HG03439 (cell line): ENCODE measurements around the gene STK26.
A peak's percentile ranks its signal among the peaks of the same experiment; 100 is the strongest.
"Not testable (repeated sequence)": the region's sequence is repeated elsewhere in the genome, so short reads cannot be mapped to it uniquely, and the experiment has no call there.

Experiments
- ATAC-seq: cut with Tn5 transposase; IDR thresholded peaks from one replicate; pipeline ENCODE4 v1.9.1; 2021; ENCODE audit warnings: mild to moderate bottlenecking, moderate library complexity; ENCODE audit not compliant: unreplicated experiment

The STK26 gene

DNA sequence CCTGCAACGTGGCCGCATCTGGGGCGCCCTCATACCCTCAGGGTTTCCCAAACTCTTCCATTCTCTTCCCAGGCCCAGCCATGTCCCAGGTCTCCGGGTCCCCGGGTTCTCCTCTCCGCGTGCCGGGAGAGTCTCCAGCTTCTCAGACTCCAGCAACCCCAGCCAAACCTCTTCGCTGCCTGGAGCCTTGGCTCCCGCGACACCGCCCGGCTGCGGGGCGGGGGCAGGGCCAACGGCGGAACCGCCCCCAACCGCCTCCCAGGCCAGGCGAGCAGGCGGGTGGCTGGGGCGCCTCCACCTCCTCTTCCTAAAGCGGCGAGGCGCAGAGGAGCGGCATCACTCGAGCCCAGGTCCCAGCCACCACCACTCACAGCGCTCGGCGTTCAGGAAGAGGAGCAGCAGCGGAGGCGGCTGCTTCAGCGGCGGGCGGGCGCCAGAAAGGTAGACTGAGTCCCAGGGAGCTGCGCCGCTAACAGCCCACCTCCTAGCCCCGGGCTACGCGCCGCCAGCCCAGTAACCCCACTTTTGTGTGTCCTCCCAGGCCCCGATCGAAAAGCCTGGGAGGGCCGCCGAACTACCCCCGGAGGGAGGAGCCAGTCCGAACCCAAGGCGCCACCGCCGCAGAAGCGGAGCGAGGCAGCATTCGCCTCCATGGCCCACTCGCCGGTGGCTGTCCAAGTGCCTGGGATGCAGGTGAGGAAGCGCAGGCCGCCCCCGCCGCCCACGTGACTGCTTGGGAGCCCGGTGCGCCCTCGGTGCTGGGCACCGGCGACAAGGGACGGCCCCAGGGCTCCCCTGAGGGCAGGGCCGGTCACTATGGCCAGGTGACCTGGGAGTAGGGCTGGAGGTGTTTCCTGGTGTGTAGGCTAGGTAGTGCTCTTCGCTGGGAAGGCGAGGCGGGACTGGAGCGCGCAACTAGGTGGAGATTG lies at the start of gene STK26:
STK26 (plus strand) TSS at position 336 of the 929 bp plus-strand sequence; CDS start at position 652, 316 bp downstream.
- ATAC-seq, result peak; percentile 83

DNA sequence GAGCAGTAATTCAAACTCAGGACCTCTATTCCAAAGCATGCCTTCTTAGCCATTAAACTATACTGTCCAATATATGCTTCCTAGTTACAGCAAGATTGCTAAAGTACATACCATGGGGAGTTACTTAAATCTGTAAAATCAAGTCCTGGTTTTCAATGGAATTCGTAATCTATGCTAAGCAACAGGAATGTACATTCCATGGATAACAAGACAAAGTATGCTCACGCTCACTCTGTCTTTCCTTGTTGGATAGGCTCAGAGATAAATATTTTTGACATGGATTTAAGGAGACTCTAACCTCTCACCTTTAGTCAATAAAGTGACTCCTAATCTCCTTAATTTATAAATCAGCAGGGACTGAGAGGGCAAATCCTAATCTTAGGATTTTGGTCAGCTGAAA lies 47.3 kb upstream of the STK26 start:
- ATAC-seq, result no peak

DNA sequence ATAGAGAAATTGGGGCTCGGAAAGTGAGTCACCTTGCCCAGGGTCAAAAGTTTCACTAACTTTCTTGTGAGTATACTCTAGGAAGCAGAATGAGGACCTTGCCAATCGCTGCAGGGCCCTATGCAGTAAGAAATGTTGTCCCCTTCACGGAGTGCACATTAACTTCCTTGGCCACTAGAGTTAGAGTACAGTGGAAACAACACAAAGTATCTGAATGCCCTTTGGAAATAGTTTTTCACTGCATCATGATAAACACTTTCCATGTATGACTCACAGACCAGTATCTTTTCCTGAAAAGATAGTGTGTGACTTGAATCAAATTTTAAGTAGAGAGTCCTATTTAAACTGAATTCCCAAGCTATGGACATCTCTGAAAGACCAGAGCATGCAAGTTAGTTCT lies 45.5 kb upstream of the STK26 start:
- ATAC-seq, result no peak

DNA sequence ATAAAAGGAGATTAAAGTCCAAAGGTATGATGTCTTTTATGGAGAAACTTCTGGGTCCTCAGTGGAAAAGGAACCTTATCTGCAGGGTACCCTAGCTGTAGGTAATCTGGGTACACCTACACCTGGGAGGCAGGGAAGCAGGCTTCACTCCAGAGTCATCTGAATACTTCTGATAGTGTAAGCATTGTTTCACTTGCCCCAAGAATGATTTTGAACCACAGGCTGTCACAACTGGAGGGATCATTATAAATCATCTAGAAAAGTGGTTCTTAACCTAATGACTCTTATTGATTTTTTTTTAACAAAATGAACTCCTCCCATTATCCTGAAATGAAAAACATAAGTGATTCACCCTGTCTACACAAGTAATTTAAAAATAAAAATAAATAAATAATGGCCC lies 44.0 kb upstream of the STK26 start:
- no peak for ATAC-seq

DNA sequence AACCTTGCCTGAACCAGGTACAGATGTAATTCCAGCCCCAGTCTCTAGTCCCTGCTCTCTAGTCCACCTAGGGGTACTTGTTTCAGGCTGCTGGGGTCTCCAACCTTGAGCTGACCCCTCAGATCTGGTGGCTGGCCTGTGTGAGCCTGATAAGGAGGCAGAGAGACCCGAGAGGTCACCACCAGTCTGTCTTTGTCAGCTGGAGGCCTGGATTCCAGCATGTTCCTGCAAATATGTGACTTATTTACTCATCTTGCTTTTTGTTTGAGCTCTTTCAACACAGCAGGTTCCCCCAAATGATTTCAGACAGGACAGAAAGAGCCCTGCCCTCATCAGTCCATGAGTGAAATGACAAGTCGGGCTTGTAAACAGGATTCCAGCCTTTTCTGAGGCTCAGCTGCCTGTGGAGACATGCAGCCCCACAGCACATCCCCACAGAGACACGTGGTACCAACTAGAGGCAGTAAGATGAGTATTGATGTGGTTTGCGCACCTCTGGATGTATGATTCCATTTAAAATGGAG lies 37.5 kb upstream of the STK26 start:
- no peak for ATAC-seq

DNA sequence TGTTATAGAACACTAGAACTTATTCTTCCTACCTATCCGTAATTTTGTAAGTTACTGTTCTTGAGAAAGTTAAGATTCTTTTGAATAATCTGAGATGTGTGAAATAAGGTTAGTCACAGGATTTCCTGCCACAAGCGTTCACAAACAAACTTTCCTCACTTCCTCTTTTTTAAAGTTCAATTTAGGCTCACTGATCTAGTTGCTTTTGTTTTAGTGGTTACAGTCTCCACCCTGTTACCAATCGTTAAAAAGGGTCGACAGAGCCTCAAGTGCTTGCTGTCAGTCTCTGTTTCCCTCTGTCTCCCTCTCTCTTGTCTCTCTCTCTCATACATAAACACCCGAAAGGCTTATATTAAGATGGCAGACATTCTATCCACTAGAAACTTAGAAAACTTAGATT lies 35.9 kb upstream of the STK26 start:
- ATAC-seq, result peak; percentile 99

DNA sequence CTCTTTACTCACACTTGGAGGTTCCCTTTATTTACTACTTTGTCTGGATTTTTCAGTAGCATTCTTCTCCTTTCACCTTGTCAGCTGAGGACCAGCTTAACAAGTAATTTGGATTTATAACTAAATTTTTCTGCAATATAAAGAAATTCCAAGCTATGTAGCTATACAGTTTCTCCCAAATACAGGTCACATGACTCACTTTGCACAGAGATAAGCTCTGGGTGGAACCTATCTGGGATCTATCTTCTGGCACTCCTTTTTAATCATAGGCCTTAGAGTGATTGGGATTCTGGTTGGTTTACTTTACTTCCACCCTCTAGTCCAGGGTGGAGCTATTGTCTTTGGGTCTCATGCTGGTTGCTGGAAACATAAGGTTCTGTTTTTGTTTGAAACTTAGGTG lies 34.9 kb upstream of the STK26 start:
- no peak for ATAC-seq

DNA sequence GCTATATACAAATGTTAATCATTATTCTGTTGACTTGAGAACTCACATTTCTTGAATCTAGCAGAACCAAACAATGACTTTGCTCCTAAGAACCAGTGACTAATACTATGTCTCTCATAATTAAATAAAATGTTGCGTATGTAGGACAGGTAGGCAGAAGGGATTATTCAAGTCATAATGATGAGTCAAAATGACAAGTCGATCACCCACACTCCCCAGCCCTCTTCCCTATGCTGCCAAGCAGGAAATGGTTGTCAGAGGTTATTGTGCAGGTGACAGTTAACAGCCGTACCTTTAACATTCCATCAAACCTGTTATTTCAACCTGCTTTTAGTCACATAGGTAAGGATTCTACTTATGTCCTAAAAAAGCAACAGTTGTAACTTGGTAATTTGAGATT lies 22.0 kb upstream of the STK26 start:
- ATAC-seq, result no peak

DNA sequence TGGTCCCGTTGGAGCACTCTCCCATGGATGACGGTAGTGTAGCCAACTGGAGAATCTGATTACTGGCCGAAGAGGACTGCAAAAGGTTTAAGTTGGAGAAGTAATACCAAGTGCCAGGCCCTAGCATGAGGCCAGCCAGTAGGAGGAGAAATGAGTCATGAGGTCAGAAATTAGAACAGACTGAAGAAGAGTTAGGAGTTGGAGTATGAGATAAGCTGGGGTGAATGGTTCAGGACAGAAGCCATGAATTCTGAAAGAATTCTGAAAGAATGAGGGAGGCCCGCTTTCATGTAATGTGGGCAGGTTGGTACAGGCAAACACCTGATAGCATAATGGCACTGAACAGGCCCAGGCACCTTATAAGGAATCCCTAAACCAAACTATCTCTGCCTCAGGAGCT lies 18.4 kb upstream of the STK26 start:
- ATAC-seq, result no peak

DNA sequence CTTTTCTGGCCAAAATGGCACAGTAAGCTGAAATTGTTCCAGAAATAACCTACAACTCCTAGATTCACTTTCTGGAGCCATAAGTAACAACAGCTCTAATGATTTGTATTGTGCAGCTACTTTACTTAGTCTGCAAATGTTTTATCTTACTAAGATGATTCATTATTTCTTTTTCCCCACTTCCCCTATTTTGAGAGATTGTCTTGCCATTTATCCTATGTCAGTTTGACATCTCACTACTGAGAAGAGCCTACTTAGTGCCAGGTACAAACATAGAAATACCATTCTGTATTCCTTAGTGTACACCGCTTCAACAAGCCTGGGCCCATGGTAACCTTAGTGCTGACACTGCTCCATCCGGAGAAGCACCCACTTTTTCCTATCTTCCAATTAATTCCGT lies 13.8 kb upstream of the STK26 start:
- no peak for ATAC-seq

DNA sequence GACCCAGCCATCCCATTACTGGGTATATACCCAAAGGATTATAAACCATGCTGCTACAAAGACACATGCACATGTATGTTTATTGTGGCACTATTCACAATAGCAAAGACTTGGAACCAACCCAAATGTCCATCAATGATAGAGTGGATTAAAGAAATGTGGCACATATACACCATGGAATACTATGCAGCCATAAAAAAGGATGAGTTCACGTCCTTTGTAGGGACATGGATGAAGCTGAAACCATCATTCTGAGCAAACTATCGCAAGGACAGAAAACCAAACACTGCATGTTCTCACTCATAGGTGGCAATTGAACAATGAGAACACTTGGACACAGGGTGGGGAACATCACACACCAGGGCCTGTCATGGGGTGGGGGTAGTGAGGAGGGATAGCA lies 12.9 kb upstream of the STK26 start:
- not testable (repeated sequence) for ATAC-seq

DNA sequence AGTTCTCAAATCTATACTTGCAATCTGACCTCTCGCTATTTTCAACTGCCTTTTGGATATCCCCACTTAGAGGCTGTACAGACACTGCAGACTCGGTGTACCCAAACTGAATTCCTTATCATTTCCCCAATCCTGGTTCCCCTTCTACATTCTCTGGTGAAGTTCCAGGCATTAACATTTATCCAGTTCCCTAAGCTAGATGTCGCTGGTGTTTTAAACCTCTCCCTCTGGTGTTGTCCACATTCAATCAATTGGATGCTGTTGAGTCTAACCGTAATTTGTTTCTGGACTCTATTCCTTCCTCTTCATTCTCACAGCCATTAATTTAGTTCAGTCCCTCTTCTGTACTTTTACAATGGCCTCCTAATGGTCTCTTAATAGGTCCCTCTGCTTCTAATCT lies 7.2 kb upstream of the STK26 start:
- ATAC-seq, result no peak

DNA sequence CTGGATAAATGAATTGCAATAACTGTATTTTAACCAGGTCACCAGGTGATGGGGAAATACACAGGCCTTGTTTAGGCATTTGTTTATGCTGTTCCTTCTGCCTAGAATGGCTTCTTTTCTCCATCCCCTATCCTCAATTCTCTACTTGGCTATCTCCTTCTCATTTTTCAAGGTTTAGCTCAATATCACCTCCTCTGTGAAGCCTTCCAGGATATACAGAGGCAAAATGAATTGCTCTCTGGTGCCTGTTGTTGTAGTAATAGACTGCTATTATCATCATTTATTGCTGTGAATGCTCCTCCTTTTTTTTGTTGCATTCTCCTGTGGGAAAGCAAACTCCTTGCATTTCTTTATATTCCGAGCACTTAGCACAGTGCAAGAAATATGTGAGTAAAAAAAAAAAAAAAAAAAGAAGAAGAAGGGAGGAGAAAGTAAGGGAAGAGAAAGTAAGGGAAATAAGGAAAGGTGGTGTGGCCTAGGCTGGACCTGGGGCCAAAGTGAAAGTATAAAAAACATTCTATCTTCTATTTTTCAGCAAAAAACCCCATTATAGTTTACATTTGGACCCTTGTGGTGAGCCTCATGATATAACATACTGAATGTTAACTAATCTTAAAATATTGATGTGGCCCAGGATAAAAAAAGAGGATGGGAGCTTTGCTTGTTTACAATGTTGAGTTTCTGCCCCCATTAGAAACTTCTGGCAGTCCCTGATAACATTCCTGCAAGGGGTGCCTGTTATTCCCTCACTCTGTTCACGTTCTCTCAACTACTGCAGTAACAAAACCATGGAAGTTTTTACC lies 6.3 kb upstream of the STK26 start:
- no peak for ATAC-seq

DNA sequence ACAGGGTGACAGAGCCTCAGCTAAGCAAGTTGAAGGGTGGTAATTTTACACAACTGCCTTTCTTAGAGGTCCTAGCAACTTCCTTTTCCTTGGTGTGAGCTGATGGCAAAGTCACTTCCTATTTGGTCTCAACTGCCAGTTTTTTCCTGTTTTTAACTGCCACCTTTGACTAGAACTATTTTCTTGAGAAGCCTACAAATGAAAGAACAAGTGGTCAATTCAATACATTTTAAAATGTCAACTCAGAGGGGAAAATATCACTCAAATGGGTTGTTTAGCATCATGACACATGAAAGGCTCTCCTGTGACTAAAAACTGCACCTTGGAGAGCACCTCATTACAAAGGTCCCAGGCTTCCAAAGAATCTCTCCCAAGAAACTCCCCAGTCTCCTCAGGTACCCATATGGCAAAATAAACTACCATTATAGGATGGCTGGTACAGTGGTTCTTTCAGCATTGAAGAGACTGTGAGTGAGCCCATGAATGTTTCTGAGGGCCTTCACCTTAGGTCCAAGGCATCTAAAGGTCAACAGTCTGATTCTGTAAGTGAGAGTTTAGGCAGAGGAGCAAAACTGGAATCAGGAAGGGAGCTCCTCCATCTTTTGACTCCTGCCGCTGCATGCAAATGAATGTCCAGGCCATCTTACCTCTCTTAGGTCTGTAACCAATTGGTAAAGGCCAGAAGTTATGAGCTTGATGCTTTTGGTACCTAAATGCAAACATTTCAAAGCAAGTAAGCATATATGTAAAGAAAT lies 5.5 kb upstream of the STK26 start:
- ATAC-seq, result no peak

DNA sequence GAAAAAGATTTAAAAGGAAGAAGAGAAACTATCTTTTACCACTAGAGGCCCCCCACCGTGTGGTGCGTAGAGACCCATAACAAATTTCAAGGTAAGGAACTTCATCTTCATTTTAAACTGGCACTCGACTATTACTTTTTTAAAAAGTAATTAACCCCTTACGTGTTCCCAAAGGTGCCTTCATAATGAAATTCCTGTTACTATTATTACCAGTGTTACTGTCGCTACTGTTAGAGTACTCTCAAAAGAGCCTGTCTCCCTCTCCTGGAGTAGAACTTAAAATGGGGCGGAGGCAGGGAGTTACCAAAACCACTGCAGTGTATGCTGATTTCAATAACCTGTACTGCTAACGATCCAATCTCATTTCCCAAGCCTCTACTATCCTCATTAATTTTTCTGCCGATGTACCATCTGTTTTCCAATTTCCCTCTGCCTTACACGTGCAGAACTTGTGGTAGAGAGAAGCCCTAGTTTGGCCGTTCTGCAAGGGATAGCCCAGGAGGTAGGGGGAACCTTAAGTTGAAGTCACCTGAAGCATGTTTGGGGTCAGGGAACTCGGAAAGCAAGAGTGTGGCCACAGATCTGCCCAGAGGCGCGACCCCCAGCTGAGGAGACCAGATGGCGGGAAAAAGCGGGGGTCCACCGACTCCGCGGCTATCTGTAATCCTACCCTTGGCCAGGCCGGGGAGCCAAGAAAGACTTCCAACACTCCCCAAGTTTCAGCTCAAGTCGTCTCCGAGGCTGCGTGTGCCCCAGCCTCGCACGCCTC lies 720 bp upstream of the STK26 start:
- ATAC-seq, result peak; percentile 25

DNA sequence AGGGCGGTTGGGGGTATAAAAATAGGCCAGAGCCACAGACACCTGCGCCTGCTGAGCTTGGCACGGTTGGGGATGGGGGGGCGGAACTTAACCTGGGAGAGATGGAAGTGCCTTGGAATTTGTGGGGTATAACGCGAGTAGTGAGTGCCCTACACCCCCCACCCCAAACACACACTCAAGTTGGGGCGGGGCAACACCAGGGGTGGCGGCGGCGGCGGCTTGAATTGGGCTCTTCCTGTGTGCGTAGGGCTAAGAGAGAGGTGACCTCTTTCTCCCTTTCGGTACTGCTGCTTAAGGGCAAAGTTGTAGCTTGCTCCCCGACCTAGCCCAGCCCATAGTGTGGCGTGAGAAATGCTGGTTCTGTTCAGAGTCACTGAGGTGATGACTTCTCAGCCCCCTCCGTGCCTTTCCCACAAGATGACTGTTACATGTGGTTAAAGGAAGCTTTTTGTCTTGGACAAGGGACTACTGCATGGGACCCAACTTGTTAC lies 839 bp downstream of the STK26 start:
- ATAC-seq, result peak; percentile 43

DNA sequence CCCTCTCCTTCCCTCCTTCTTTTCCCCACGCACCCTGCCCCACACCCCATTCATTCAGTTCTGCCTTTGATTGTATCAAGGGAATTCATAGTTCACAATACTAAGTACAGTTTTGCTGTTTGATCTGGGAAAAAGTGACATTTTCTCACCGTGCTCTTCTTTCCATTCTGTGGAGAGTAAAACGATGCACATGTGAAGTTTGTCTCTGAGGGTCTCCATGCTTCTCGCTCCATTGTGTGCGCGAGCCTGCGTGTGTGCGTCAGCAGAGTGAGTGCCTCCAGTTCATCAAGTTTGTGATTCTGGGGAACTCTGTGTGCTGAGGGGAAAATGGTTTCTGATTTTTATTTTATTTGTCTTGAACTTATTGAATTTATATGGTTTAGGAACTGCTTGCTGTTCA lies 1.9 kb downstream of the STK26 start:
- no peak for ATAC-seq

DNA sequence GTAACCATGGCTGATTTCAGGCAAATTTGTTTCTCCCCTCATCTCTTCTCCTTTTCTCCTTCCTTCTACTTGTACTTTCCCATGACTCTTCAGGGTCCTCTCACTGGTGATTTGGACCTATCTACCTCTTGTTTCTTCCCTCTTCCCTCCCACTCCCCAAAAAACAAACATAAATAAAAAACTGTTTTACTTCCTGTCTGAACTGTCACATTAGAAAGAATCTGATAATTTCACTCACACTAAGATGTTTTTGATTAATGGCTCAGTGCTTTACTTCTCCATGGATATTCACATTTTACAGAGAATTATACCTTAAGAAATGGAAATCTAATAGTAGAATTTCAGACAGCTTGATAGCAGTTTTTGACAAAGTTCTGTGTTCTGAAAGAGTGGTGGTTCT lies 7.2 kb downstream of the STK26 start:
- ATAC-seq, result no peak

DNA sequence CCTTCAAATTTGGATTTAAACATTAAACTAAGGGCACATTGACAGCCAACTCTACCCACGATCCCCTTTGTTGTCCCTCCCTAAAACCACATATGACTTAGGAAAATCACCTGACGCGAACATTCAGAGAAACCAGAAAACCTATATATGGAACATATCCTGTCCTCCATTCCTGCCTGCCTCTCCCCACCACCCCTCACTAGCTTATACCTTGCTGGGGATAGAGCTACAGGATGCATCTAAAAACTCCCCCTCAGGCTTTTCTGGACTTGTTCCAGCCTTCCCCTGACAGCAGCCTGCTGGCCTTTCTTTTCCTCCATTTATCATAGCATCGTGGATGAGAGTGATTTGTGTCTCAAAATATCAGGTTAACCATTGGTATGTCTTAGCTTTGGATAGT lies 8.8 kb downstream of the STK26 start:
- ATAC-seq, result no peak

DNA sequence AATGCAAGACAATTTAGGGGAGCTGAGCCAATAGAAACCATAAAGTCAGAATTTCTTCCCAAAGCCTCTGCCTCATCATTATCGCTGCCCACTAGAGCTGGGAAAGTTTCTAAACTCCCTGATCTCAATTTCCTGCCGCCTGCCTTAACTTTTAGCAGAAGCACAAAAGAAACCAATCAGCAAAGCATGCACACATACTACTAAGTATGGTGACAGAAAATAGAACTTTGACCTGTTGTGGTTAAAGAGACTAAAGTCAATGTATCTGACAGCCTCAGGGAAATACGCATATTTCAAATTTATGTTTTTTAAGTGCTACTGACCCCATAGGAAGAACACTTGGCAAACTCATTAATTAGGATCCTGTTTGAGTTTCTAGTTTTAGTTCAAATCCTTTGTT lies 10.1 kb downstream of the STK26 start:
- no peak for ATAC-seq
